Measurements from ENCODE around the gene EPC2. TPM values are rescaled to one million over a fixed set of nuclear protein-coding genes. Genes with fewer than 3 reads are reported as not detected.
A peak's percentile ranks its signal among the peaks of the same experiment; 100 is the strongest.
"Not testable (repeated sequence)": the region's sequence is repeated elsewhere in the genome, so short reads cannot be mapped to it uniquely, and the experiment has no call there.

EPC2 gene
- total RNA-seq, 4 donors from 2014 or later, result 37.9 to 55.3 (median 44.1) TPM

DNA sequence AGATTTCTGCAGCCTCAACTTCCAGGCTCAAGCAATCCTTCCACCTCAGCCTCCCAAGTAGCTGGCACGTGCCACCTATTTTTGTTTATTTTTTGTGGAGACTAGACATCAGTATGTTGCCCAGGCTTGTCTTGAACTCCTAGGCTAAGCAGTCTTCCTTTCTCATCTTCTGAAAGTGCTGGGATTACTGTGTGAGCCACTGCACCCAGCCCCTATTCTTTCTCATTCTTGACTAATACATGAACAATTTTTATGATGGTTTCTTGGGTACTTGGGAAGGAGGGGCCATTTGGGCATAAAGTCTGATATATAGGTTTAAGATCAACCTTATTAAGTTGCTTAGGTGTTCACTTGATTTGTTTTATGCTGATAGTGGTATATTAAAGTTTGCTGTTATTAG lies 26.2 kb downstream of the EPC2 start:
- no peak for DNase-seq
- Histone ChIP-seq H3K9me3 (no peaks in the 10 kb centered on the region), H3K4me3 (replicated peaks in 1 of 3) (no peak overlapping the region), H3K27me3 (no peaks in the 10 kb centered on the region), H3K27ac (no peak overlapping the region), H3K4me1 (peaks cover 16 to 26% of the 10 kb centered on the region in 2 donors), H3K36me3 (no peaks in the 10 kb centered on the region)
- intact Hi-C loops (cut with DNase I), result no loop called here
- WGBS, 2 donors, result 80 to 81% methylated on average over 1 of the region's 1 CpG
- TF ChIP-seq POLR2A (IDR thresholded peaks at IDR 0.05), result no peak
- TF ChIP-seq, protein P1, sequence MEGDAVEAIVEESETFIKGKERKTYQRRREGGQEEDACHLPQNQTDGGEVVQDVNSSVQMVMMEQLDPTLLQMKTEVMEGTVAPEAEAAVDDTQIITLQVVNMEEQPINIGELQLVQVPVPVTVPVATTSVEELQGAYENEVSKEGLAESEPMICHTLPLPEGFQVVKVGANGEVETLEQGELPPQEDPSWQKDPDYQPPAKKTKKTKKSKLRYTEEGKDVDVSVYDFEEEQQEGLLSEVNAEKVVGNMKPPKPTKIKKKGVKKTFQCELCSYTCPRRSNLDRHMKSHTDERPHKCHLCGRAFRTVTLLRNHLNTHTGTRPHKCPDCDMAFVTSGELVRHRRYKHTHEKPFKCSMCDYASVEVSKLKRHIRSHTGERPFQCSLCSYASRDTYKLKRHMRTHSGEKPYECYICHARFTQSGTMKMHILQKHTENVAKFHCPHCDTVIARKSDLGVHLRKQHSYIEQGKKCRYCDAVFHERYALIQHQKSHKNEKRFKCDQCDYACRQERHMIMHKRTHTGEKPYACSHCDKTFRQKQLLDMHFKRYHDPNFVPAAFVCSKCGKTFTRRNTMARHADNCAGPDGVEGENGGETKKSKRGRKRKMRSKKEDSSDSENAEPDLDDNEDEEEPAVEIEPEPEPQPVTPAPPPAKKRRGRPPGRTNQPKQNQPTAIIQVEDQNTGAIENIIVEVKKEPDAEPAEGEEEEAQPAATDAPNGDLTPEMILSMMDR (IDR thresholded peaks at IDR 0.05), result no peak

DNA sequence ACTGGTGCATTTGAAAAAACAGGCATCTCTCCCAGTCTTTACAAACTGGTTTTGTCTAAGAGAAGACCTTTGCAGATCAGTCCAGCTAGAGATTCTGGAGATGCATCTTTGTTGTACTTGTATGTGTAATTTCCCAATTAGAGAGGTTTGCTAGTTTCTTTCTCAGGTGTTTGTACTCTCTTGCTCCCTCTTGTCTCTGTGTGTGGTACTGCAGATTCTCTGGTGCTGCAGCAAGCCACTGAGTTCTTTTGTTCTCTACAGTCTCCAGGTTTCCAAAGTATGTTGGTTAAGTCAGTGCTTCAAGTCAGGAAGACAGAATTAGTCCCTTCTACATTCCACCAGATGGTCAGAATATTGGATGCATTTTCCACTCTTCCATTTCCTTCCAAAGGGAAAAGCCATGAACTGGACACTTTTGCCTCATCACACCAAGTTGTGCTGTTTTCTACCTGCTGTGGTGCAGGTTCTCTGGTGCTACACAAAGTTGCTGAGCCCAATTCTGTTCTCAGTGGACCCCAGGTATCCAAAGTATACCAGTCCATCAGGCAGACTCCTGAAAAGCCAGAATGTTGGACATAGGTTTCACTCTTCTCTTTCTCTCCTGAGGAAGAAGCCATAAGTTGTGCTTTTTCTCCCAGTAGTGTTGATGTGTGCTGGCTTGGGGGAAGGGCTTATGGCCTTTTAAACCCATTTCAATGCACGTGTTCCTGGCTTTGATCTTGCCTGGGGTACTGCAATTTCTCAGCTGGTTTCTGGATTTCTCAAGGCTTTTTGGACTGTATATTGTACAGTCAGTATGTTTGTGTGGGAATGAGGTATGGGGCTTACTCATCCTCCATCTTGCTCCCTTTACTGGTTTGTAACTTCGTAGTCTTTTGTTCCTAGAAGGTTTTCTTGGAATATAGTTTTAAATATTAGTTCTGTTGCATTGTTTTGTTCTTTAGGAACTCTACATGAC lies 29.8 kb downstream of the EPC2 start:
- Histone ChIP-seq H3K36me3 (no peaks in the 10 kb centered on the region), H3K27me3 (no peaks in the 10 kb centered on the region), H3K4me3 (replicated peaks in 1 of 3) (no peak overlapping the region), H3K27ac (no peak overlapping the region), H3K9me3 (no peaks in the 10 kb centered on the region), H3K4me1 (peaks cover 11 to 24% of the 10 kb centered on the region in 2 donors)
- DNase-seq, result no peak
- TF ChIP-seq POLR2A (IDR thresholded peaks at IDR 0.05), result no peak
- TF ChIP-seq, protein P1 (IDR thresholded peaks at IDR 0.05), result peak in 4 of 6 experiments; percentile 14 to 51 (median 31)
- WGBS, 2 donors, result 82 to 85% methylated on average over 2 of the region's 2 CpGs
- intact Hi-C loops (cut with DNase I), result no loop called here

DNA sequence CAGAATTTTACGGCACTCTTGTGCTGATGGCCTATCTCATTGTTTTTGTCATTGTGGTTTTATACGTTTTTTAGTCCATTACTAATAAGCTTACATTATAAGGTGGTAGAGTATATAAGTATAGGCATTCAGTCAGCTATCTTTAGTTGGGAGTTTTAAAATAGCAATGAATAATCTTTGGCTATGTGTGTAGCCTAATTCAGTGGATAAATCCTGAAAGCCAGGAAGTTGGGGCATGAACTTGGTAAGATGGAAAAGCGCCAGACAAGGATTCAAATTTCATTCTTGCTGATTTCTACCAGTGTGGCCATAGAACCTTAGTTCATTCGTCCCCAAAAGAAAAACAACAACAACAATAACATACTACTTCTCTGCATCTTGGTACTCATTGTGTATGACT lies 31.2 kb downstream of the EPC2 start:
- no peak overlapping the region for H3K27ac ChIP-seq
- TF ChIP-seq POLR2A (IDR thresholded peaks at IDR 0.05), result no peak
- TF ChIP-seq, protein P1 (IDR thresholded peaks at IDR 0.05), result no peak
- peaks cover 20 to 34% of the 10 kb centered on the region in 2 donors for H3K4me1 ChIP-seq
- intact Hi-C loops (cut with DNase I), result no loop called here
- no peak for DNase-seq
- no peaks in the 10 kb centered on the region for H3K9me3 ChIP-seq
- WGBS, 2 donors, result 54 to 67% methylated on average over 4 of the region's 4 CpGs
- H3K27me3 ChIP-seq, result no peaks in the 10 kb centered on the region
- H3K36me3 ChIP-seq, result no peaks in the 10 kb centered on the region
- no peak overlapping the region for H3K4me3 ChIP-seq (replicated peaks in 1 of 3)

DNA sequence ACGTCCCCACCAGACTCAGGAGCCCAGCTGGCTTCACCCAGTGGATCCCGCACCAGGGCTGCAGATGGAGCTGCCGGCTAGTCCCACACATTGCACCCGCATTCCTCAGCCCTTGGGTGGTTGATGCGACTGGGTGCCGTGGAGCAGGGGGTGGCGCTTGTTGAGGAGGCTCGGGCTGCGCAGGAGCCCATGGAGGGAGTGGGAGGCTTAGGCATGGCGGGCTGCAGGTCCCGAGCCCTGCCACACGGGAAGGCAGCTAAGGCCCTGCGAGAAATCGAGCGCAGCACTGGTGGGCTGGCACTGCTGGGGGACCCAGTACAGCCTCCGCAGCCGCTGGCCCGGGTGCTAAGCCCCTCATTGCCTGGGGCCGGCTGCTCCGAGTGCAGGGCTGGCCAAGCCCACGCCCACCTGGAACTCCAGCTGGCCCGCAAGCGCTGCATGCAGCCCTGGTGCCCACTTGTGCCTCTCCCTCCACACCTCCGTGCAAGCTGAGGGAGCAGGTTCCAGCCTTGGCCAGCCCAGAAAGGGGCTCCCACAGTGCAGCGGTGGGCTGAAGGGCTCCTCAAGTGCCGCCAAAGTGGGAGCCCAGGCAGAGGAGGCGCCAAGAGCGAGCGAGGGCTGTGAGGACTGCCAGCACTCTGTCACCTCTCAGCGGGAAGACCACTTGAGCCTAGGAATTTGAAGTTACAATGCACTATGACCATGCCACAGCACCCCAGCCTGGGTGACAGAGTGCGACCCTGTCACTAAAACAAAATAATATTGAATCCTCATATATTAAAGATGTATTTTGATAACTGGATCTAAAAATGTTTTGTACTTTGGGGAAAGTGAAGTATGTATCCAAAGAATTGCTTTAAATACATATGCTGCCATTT lies 34.0 kb downstream of the EPC2 start:
- whole genome bisulfite sequencing, 2 donors, result 86 to 98% methylated on average over 14 to 15 of the region's 31 CpGs
- H3K27me3 ChIP-seq; H3K27ac ChIP-seq; H3K4me3 ChIP-seq (replicated peaks in 1 of 3); intact Hi-C loops (cut with DNase I); H3K9me3 ChIP-seq; H3K36me3 ChIP-seq: not testable (repeated sequence)
- peaks cover 23 to 33% of the 10 kb centered on the region in 2 donors for H3K4me1 ChIP-seq
- peak in 1 of 2 donors; percentile 3 for DNase-seq

DNA sequence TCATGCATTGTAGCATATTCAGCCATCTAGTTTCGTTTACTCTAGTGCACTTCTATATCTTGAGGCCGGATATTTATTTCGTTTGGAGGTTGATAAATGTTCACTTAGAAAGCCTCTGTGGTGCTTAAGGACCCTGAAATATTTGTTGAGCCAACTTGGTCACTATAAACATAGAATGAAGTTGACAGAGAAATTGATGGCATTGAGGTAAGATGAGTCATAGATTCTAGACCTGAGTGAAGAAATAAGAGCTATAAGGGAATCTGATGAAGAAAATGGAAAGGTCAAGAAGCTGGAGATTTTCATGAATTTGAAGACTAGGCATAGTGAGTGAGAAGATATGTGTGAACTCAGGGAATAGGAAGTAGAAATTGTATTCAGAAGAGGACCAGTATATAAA lies 35.9 kb downstream of the EPC2 start:
- TF ChIP-seq, protein P1 (IDR thresholded peaks at IDR 0.05), result no peak
- no peak for TF ChIP-seq POLR2A (IDR thresholded peaks at IDR 0.05)
- intact Hi-C loops (cut with DNase I), result no loop called here

More for the DNA sequence above, 35.9 kb downstream of the EPC2 start:
- no peaks in the 10 kb centered on the region for H3K9me3 ChIP-seq
- no peaks in the 10 kb centered on the region for H3K36me3 ChIP-seq
- no peaks in the 10 kb centered on the region for H3K27me3 ChIP-seq
- DNase-seq, result no peak
- no peak overlapping the region for H3K4me3 ChIP-seq (replicated peaks in 1 of 3)
- H3K27ac ChIP-seq, result no peak overlapping the region
- 60 to 63% methylated on average over 3 of the region's 3 CpGs for WGBS, 2 donors
- peaks cover 20 to 21% of the 10 kb centered on the region in 2 donors for H3K4me1 ChIP-seq
